Panc1 (cell line): ENCODE results near the gene IBA57.

ENCODE experiments used
- CTCF ChIP-seq: fragments of 450-650 bp; IDR thresholded peaks from 2 replicates; pipeline ENCODE4 v1.5.1; 2017; ENCODE audit warnings: mild to moderate bottlenecking
- REST ChIP-seq, 2 experiments: IDR thresholded peaks; 2 replicates each; pipeline ENCODE4 v1.6.1; 2011 to 2012; ENCODE audit warnings: low read depth in 2 of 2, control low read depth in 1 of 2, low read length in 1 of 2, mild to moderate bottlenecking in 1 of 2, moderate library complexity in 1 of 2; ENCODE audit not compliant: insufficient read depth in 1 of 2
- TCF7L2 ChIP-seq: IDR thresholded peaks from 2 replicates; pipeline ENCODE4 v1.6.1; 2011; ENCODE audit warnings: mild to moderate bottlenecking, low read depth, low read length, inconsistent platforms

GRCh38 chr1:228225165-228225710, 59.6 kb downstream of the IBA57 start:
- TF ChIP-seq CTCF (no peak), REST (IDR thresholded peaks at IDR 0.05; ENCODE audit: insufficient read depth in 1 of 2, low read depth in 2 of 2, low read length in 1 of 2) (no peak), TCF7L2 (no peak)
